Islet precursor cell (in vitro differentiated cells): ENCODE data around the gene SOX13.

Source experiments
- DNase-seq: peaks from one replicate; pipeline ENCODE4 v3.0.0-alpha.2; 2018

SOX13 gene

GRCh38 chr1:204132718-204133117 lies 59.8 kb downstream of the SOX13 start:
- DNase-seq: no peak

- no peak for DNase-seq
These were observed 61.2 kb downstream of the SOX13 start for GRCh38 chr1:204134103-204134502.

GRCh38 chr1:204136814-204137213 lies 63.9 kb downstream of the SOX13 start:
- DNase-seq: no peak

GRCh38 chr1:204139088-204139487 lies 66.2 kb downstream of the SOX13 start:
- no peak for DNase-seq

- no peak for DNase-seq
These were observed 67.0 kb downstream of the SOX13 start for GRCh38 chr1:204139952-204140351.

GRCh38 chr1:204141131-204141530 lies 68.2 kb downstream of the SOX13 start:
- no peak for DNase-seq

GRCh38 chr1:204142032-204142974 lies 69.4 kb downstream of the SOX13 start:
- DNase-seq: no peak

GRCh38 chr1:204143276-204144041 lies 70.5 kb downstream of the SOX13 start:
- DNase-seq: no peak

GRCh38 chr1:204145033-204145504 lies 72.2 kb downstream of the SOX13 start:
- DNase-seq: no peak

GRCh38 chr1:204146309-204146708 lies 73.4 kb downstream of the SOX13 start:
- no peak for DNase-seq

- no peak for DNase-seq
These were observed 74.0 kb downstream of the SOX13 start for GRCh38 chr1:204146965-204147364.

GRCh38 chr1:204147406-204148383 lies 74.8 kb downstream of the SOX13 start:
- no peak for DNase-seq

GRCh38 chr1:204149107-204149506 lies 76.2 kb downstream of the SOX13 start:
- no peak for DNase-seq

- no peak for DNase-seq
These were observed 77.0 kb downstream of the SOX13 start for GRCh38 chr1:204149635-204150565.

GRCh38 chr1:204150702-204151551 lies 78.0 kb downstream of the SOX13 start:
- DNase-seq: peak; percentile 69

- peak; percentile 90 for DNase-seq
These were observed 78.8 kb downstream of the SOX13 start, which contains the start of gene ETNK2 for GRCh38 chr1:204151552-204152309. TSS of gene ETNK2 (minus strand) at chr1:204152044. CDS start at chr1:204151852, 192 bp downstream.

- no peak for DNase-seq
These were observed 79.6 kb downstream of the SOX13 start for GRCh38 chr1:204152310-204153044.

- DNase-seq: no peak
These were observed 80.8 kb downstream of the SOX13 start for GRCh38 chr1:204153667-204154066.
